ENCODE measurements around the gene EGFL7. TPM values are rescaled to one million over a fixed set of nuclear protein-coding genes. Genes with fewer than 3 reads are reported as not detected.

Gene EGFL7
- total and polyA plus RNA-seq, 7 donors = 34.7 to 73.4 (median 48.6) TPM

GRCh38 chr9:136648751-136649150, 14.0 kb upstream of the EGFL7 start:
- H3K36me3 ChIP-seq (ENCODE audit: insufficient read depth in 1 of 2, low read depth in 1 of 2) = no peaks in the 10 kb centered on the region
- DNase-seq (peak; percentile 64 to 81), ATAC-seq (no peak)
- H3K9me3 ChIP-seq = no peaks in the 10 kb centered on the region
- H3K27me3 ChIP-seq (ENCODE audit: insufficient read depth in 3 of 3, low read length in 2 of 3) = peaks cover 0 to 13% (median 0%) of the 10 kb centered on the region in 3 donors
- peaks cover 10% of the 10 kb centered on the region for H3K4me1 ChIP-seq
- intact Hi-C loops (cut with DNase I) = loop anchor here in 1 of 2 donors (5.0 kb wide), 1 partner anchor 44 kb away; no protein-coding TSS in a partner anchor
- TF ChIP-seq CTCF (IDR thresholded peaks at IDR 0.05) = no peak
- H3K4me3 ChIP-seq = peak overlapping the region; percentile 63
- WGBS, 3 donors = 30 to 42% (median 37%) methylated on average over 16 of the region's 16 CpGs
- peak overlapping the region; percentile 60 for H3K27ac ChIP-seq

- TF ChIP-seq CTCF (IDR thresholded peaks at IDR 0.05) = no peak
- Histone ChIP-seq H3K4me1 (no peaks in the 10 kb centered on the region), H3K9me3 (no peaks in the 10 kb centered on the region), H3K27ac (peak overlapping the region; percentile 60), H3K36me3 (ENCODE audit: insufficient read depth in 1 of 2, low read depth in 1 of 2) (no peaks in the 10 kb centered on the region), H3K27me3 (ENCODE audit: insufficient read depth in 3 of 3, low read length in 2 of 3) (peaks cover 0 to 6% (median 0%) of the 10 kb centered on the region in 3 donors), H3K4me3 (no peak overlapping the region)
- 91 to 92% (median 92%) methylated on average over 8 of the region's 8 CpGs for WGBS, 3 donors
- no peak for ATAC-seq
- no peak for DNase-seq
- intact Hi-C loops (cut with DNase I) = no loop called here
Observed at GRCh38 chr9:136650021-136650420, 12.7 kb upstream of the EGFL7 start.

- Histone ChIP-seq H3K36me3 (ENCODE audit: insufficient read depth in 1 of 2, low read depth in 1 of 2) (no peaks in the 10 kb centered on the region), H3K27ac (no peak overlapping the region), H3K4me1 (no peaks in the 10 kb centered on the region), H3K9me3 (no peaks in the 10 kb centered on the region), H3K4me3 (no peak overlapping the region), H3K27me3 (ENCODE audit: insufficient read depth in 3 of 3, low read length in 2 of 3) (peaks cover 0 to 6% (median 0%) of the 10 kb centered on the region in 3 donors)
- intact Hi-C loops (cut with DNase I) = no loop called here
- no peak for TF ChIP-seq CTCF (IDR thresholded peaks at IDR 0.05)
- 78 to 90% (median 88%) methylated on average over 10 of the region's 10 CpGs for WGBS, 3 donors
- ATAC-seq (no peak), DNase-seq (no peak)
Observed at GRCh38 chr9:136650648-136651047, 12.1 kb upstream of the EGFL7 start.

GRCh38 chr9:136651860-136652259, 10.9 kb upstream of the EGFL7 start:
- no peak for ATAC-seq
- Histone ChIP-seq H3K36me3 (ENCODE audit: insufficient read depth in 1 of 2, low read depth in 1 of 2) (no peaks in the 10 kb centered on the region), H3K4me3 (no peak overlapping the region), H3K27me3 (ENCODE audit: insufficient read depth in 3 of 3, low read length in 2 of 3) (peaks cover 0 to 18% (median 0%) of the 10 kb centered on the region in 3 donors), H3K4me1 (no peaks in the 10 kb centered on the region), H3K9me3 (no peaks in the 10 kb centered on the region), H3K27ac (no peak overlapping the region)
- intact Hi-C loops (cut with DNase I) = no loop called here
- no peak for TF ChIP-seq CTCF (IDR thresholded peaks at IDR 0.05)
- 92% methylated on average over 11 of the region's 11 CpGs for WGBS, 3 donors
- no peak for DNase-seq
